ENCODE measurements around the gene OPA1. TPM values are rescaled to one million over a fixed set of nuclear protein-coding genes. Genes with fewer than 3 reads are reported as not detected.

OPA1 gene
- total RNA-seq, 1 experiment from 2014 or later, result 76.1 TPM

GRCh38 chr3:193641440-193641775, 48.4 kb downstream of the OPA1 start:
- H3K27me3 ChIP-seq (replicated peaks), result no peaks in the 10 kb centered on the region
- H3K36me3 ChIP-seq, result peaks cover 69% of the 10 kb centered on the region
- H3K9me3 ChIP-seq (replicated peaks), result no peaks in the 10 kb centered on the region
- no peak for DNase-seq (ENCODE audit: low read depth in 1 of 2, low spot score in 2 of 2)
- H3K4me1 ChIP-seq (replicated peaks), result no peaks in the 10 kb centered on the region
- H3K4me3 ChIP-seq, result no peak overlapping the region
- H3K27ac ChIP-seq, result no peak overlapping the region

- no peaks in the 10 kb centered on the region for H3K9me3 ChIP-seq (replicated peaks)
- H3K27ac ChIP-seq, result no peak overlapping the region
- peaks cover 63% of the 10 kb centered on the region for H3K36me3 ChIP-seq
- no peak for DNase-seq (ENCODE audit: low read depth in 1 of 2, low spot score in 2 of 2)
- H3K27me3 ChIP-seq (replicated peaks), result no peaks in the 10 kb centered on the region
- no peaks in the 10 kb centered on the region for H3K4me1 ChIP-seq (replicated peaks)
- no peak overlapping the region for H3K4me3 ChIP-seq
Observed at GRCh38 chr3:193645806-193646205, 52.8 kb downstream of the OPA1 start.

GRCh38 chr3:193648542-193649076, 55.6 kb downstream of the OPA1 start:
- H3K9me3 ChIP-seq (replicated peaks), result no peaks in the 10 kb centered on the region
- DNase-seq (ENCODE audit: low read depth in 1 of 2, low spot score in 2 of 2), result no peak
- H3K27me3 ChIP-seq (replicated peaks), result no peaks in the 10 kb centered on the region
- H3K4me1 ChIP-seq (replicated peaks), result no peaks in the 10 kb centered on the region
- no peak overlapping the region for H3K4me3 ChIP-seq
- peaks cover 52% of the 10 kb centered on the region for H3K36me3 ChIP-seq
- no peak overlapping the region for H3K27ac ChIP-seq

GRCh38 chr3:193650585-193650984, 57.6 kb downstream of the OPA1 start:
- peaks cover 48% of the 10 kb centered on the region for H3K36me3 ChIP-seq
- no peaks in the 10 kb centered on the region for H3K9me3 ChIP-seq (replicated peaks)
- H3K27ac ChIP-seq, result no peak overlapping the region
- DNase-seq (ENCODE audit: low read depth in 1 of 2, low spot score in 2 of 2), result no peak
- H3K27me3 ChIP-seq (replicated peaks), result no peaks in the 10 kb centered on the region
- H3K4me3 ChIP-seq, result no peak overlapping the region
- no peaks in the 10 kb centered on the region for H3K4me1 ChIP-seq (replicated peaks)

GRCh38 chr3:193655831-193656433, 62.9 kb downstream of the OPA1 start:
- peaks cover 63% of the 10 kb centered on the region for H3K36me3 ChIP-seq
- no peak overlapping the region for H3K27ac ChIP-seq
- H3K9me3 ChIP-seq (replicated peaks), result no peaks in the 10 kb centered on the region
- no peak for DNase-seq (ENCODE audit: low read depth in 1 of 2, low spot score in 2 of 2)
- H3K4me1 ChIP-seq (replicated peaks), result no peaks in the 10 kb centered on the region
- H3K27me3 ChIP-seq (replicated peaks), result no peaks in the 10 kb centered on the region
- no peak overlapping the region for H3K4me3 ChIP-seq

GRCh38 chr3:193656445-193656844, 63.4 kb downstream of the OPA1 start:
- Histone ChIP-seq H3K4me1 (replicated peaks) (no peaks in the 10 kb centered on the region), H3K9me3 (replicated peaks) (no peaks in the 10 kb centered on the region), H3K27ac (no peak overlapping the region), H3K4me3 (no peak overlapping the region), H3K27me3 (replicated peaks) (no peaks in the 10 kb centered on the region), H3K36me3 (peaks cover 64% of the 10 kb centered on the region)
- DNase-seq (ENCODE audit: low read depth in 1 of 2, low spot score in 2 of 2), result no peak

GRCh38 chr3:193656878-193657282, 63.9 kb downstream of the OPA1 start:
- Histone ChIP-seq H3K36me3 (peaks cover 68% of the 10 kb centered on the region), H3K27ac (no peak overlapping the region), H3K4me3 (no peak overlapping the region), H3K27me3 (replicated peaks) (no peaks in the 10 kb centered on the region), H3K9me3 (replicated peaks) (no peaks in the 10 kb centered on the region), H3K4me1 (replicated peaks) (no peaks in the 10 kb centered on the region)
- DNase-seq (ENCODE audit: low read depth in 1 of 2, low spot score in 2 of 2), result no peak

GRCh38 chr3:193660171-193660570, 67.2 kb downstream of the OPA1 start:
- H3K4me3 ChIP-seq, result no peak overlapping the region
- DNase-seq (ENCODE audit: low read depth in 1 of 2, low spot score in 2 of 2), result no peak
- H3K27me3 ChIP-seq (replicated peaks), result no peaks in the 10 kb centered on the region
- no peaks in the 10 kb centered on the region for H3K9me3 ChIP-seq (replicated peaks)
- H3K27ac ChIP-seq, result no peak overlapping the region
- peaks cover 72% of the 10 kb centered on the region for H3K36me3 ChIP-seq
- H3K4me1 ChIP-seq (replicated peaks), result no peaks in the 10 kb centered on the region

GRCh38 chr3:193660698-193661411, 67.8 kb downstream of the OPA1 start:
- no peaks in the 10 kb centered on the region for H3K4me1 ChIP-seq (replicated peaks)
- H3K4me3 ChIP-seq, result no peak overlapping the region
- DNase-seq (ENCODE audit: low read depth in 1 of 2, low spot score in 2 of 2), result no peak
- H3K9me3 ChIP-seq (replicated peaks), result no peaks in the 10 kb centered on the region
- no peaks in the 10 kb centered on the region for H3K27me3 ChIP-seq (replicated peaks)
- no peak overlapping the region for H3K27ac ChIP-seq
- H3K36me3 ChIP-seq, result peaks cover 70% of the 10 kb centered on the region

- H3K27ac ChIP-seq, result no peak overlapping the region
- no peaks in the 10 kb centered on the region for H3K9me3 ChIP-seq (replicated peaks)
- H3K27me3 ChIP-seq (replicated peaks), result no peaks in the 10 kb centered on the region
- no peak for DNase-seq (ENCODE audit: low read depth in 1 of 2, low spot score in 2 of 2)
- no peaks in the 10 kb centered on the region for H3K4me1 ChIP-seq (replicated peaks)
- no peak overlapping the region for H3K4me3 ChIP-seq
- H3K36me3 ChIP-seq, result peaks cover 67% of the 10 kb centered on the region
Observed at GRCh38 chr3:193662757-193663322, 69.8 kb downstream of the OPA1 start.

- Histone ChIP-seq H3K9me3 (replicated peaks) (no peaks in the 10 kb centered on the region), H3K27ac (no peak overlapping the region), H3K27me3 (replicated peaks) (no peaks in the 10 kb centered on the region), H3K4me3 (no peak overlapping the region), H3K36me3 (peaks cover 60% of the 10 kb centered on the region), H3K4me1 (replicated peaks) (no peaks in the 10 kb centered on the region)
- peak in 1 of 2 experiments; percentile 6 for DNase-seq (ENCODE audit: low read depth in 1 of 2, low spot score in 2 of 2)
Observed at GRCh38 chr3:193665370-193665989, 72.5 kb downstream of the OPA1 start.

GRCh38 chr3:193673845-193674244, 80.8 kb downstream of the OPA1 start:
- H3K4me1 ChIP-seq (replicated peaks), result no peaks in the 10 kb centered on the region
- DNase-seq (ENCODE audit: low read depth in 1 of 2, low spot score in 2 of 2), result no peak
- peaks cover 3% of the 10 kb centered on the region for H3K36me3 ChIP-seq
- H3K27me3 ChIP-seq (replicated peaks), result no peaks in the 10 kb centered on the region
- no peak overlapping the region for H3K27ac ChIP-seq
- H3K4me3 ChIP-seq, result no peak overlapping the region
- no peaks in the 10 kb centered on the region for H3K9me3 ChIP-seq (replicated peaks)

GRCh38 chr3:193674714-193675113, 81.7 kb downstream of the OPA1 start:
- no peak for DNase-seq (ENCODE audit: low read depth in 1 of 2, low spot score in 2 of 2)
- peaks cover 3% of the 10 kb centered on the region for H3K36me3 ChIP-seq

GRCh38 chr3:193677734-193678133, 84.7 kb downstream of the OPA1 start:
- DNase-seq (ENCODE audit: low read depth in 1 of 2, low spot score in 2 of 2), result no peak
- Histone ChIP-seq H3K4me3 (no peak overlapping the region), H3K36me3 (no peaks in the 10 kb centered on the region; the same call in 1 of the 2 replicates), H3K9me3 (replicated peaks) (no peaks in the 10 kb centered on the region), H3K27ac (no peak overlapping the region), H3K27me3 (replicated peaks) (no peaks in the 10 kb centered on the region), H3K4me1 (replicated peaks) (peaks cover 6% of the 10 kb centered on the region)

More at GRCh38 chr3:193674714-193675113, 81.7 kb downstream of the OPA1 start:
- Histone ChIP-seq H3K27ac (no peak overlapping the region), H3K9me3 (replicated peaks) (no peaks in the 10 kb centered on the region), H3K27me3 (replicated peaks) (no peaks in the 10 kb centered on the region), H3K4me1 (replicated peaks) (no peaks in the 10 kb centered on the region), H3K4me3 (no peak overlapping the region)
